OCI-LY7 (cell line): ENCODE data around the gene RBM26. TPM values are rescaled to one million over a fixed set of nuclear protein-coding genes. Genes with fewer than 3 reads are reported as not detected.

Experiments used
- BruUV-seq: library from RNA; stranded (reverse); fragments of 400-500 nt; replicated peaks from 2 replicates; lab custom pipeline; 2021; lab: Mats Ljungman, UMichigan
- CTCF ChIA-PET: fragments of 300-600 bp; sonication (Branson Sonifier 250); formaldehyde crosslinking; loops from one replicate; lab custom pipeline; 2022; ENCODE audit warnings: antibody characterized with exemption; ENCODE audit not compliant: unreplicated experiment; lab: Charles Lee
- POLR2A ChIA-PET: fragments of 300-600 bp; sonication (Branson Sonifier 250); formaldehyde crosslinking; loops from one replicate; lab custom pipeline; 2022; ENCODE audit warnings: antibody characterized with exemption; lab: Charles Lee
- DNase-seq: peaks from one replicate; pipeline ENCODE4 v3.0.0-alpha.2; 2015; ENCODE audit warnings: low spot score
- H2AFZ ChIP-seq: fragments of 200-600 bp; sonication (generic), shearing (Covaris generic); 2 replicates; pipeline ENCODE4 v1.6.1; 2014; ENCODE audit warnings: mild to moderate bottlenecking, antibody characterized with exemption, low read length, moderate library complexity
- H3K27ac ChIP-seq: fragments of 200-600 bp; sonication (generic); 2 replicates; pipeline ENCODE4 v1.5.1; 2014; ENCODE audit warnings: mixed run types, low read depth, mild to moderate bottlenecking, moderate library complexity, low read length, inconsistent platforms; ENCODE audit not compliant: poor library complexity, severe bottlenecking
- H3K36me3 ChIP-seq: fragments of 200-600 bp; sonication (generic); 2 replicates; pipeline ENCODE4 v1.6.1; 2014; ENCODE audit warnings: mild to moderate bottlenecking, antibody characterized with exemption, low read length, moderate library complexity, mixed read lengths; ENCODE audit not compliant: insufficient read depth
- H3K4me1 ChIP-seq: fragments of 200-600 bp; sonication (generic); 2 replicates; pipeline ENCODE4 v1.5.1; 2014; ENCODE audit warnings: mild to moderate bottlenecking, low read length; ENCODE audit not compliant: insufficient read depth, poor library complexity, severe bottlenecking
- H3K4me2 ChIP-seq: fragments of 200-600 bp; sonication (generic); 2 replicates; pipeline ENCODE4 v1.6.1; 2014; ENCODE audit warnings: mild to moderate bottlenecking, low read length
- H3K4me3 ChIP-seq: fragments of 200-600 bp; sonication (generic); 2 replicates; pipeline ENCODE4 v1.5.1; 2014; ENCODE audit warnings: mild to moderate bottlenecking, low read depth, low read length; ENCODE audit not compliant: poor library complexity, severe bottlenecking
- H3K79me2 ChIP-seq: fragments of 200-600 bp; sonication (generic); 2 replicates; pipeline ENCODE4 v1.6.1; 2016; ENCODE audit warnings: low read depth, mild to moderate bottlenecking, low read length, moderate library complexity, mixed read lengths; ENCODE audit not compliant: insufficient read depth
- H3K9me2 ChIP-seq: fragments of 200-600 bp; sonication (generic); 2 replicates; pipeline ENCODE4 v1.6.1; 2016; ENCODE audit warnings: mild to moderate bottlenecking, low read length, mixed read lengths; ENCODE audit not compliant: insufficient read depth
- H3K9me3 ChIP-seq: fragments of 200-600 bp; sonication (generic); 2 replicates; pipeline ENCODE4 v1.6.1; 2014; ENCODE audit warnings: mild to moderate bottlenecking, mixed run types, low read length, mixed read lengths
- H4K20me1 ChIP-seq: fragments of 200-600 bp; sonication (generic); 2 replicates; pipeline ENCODE4 v1.6.1; 2014; ENCODE audit warnings: mild to moderate bottlenecking, antibody characterized with exemption, low read length, moderate library complexity, mixed read lengths; ENCODE audit not compliant: insufficient read depth
- CTCF ChIP-seq: fragments of 200-600 bp; sonication (generic); conservative IDR thresholded peaks from 2 replicates; pipeline ENCODE4 v1.5.1; 2014; ENCODE audit warnings: mild to moderate bottlenecking, antibody characterized with exemption, low read length, moderate library complexity, mixed read lengths
- EZH2phosphoT487 ChIP-seq: fragments of 200-600 bp; sonication (generic); IDR thresholded peaks from 2 replicates; pipeline ENCODE4 v1.6.1; 2018; ENCODE audit warnings: low read depth, borderline replicate concordance, mild to moderate bottlenecking, mixed run types, antibody characterized with exemption, low read length, moderate library complexity, mixed read lengths
- intact Hi-C: fragments of 100-400 bp; cut with micrococcal nuclease; formaldehyde crosslinking; loops from one replicate; pipeline ENCODE4 v1.10.0; 2022; ENCODE audit not compliant: unreplicated experiment
- total RNA-seq, 2 experiments: library from RNA; depleted of rRNA in 1 of 2; stranded (reverse); fragments of >200 nt in 1 of 2; shearing (Covaris generic) in 1 of 2; gene quantifications; 2 replicates each; pipeline ENCODE4 v1.2.3, GENCODE V29; 2014 to 2022

RBM26 gene
- total RNA-seq, 2 experiments from 2014 or later = 44.1 to 85.2 TPM

GRCh38 chr13:79379274-79379673 lies 26.8 kb downstream of the RBM26 start:
- Histone ChIP-seq H2AFZ (no peak overlapping the region), H3K4me2 (no peak overlapping the region), H3K4me1 (peaks cover 22% of the 10 kb centered on the region), H3K9me2 (no peaks in the 10 kb centered on the region), H3K36me3 (peaks cover 72% of the 10 kb centered on the region), H3K27ac (no peak overlapping the region), H3K79me2 (peaks cover 74% of the 10 kb centered on the region), H3K4me3 (no peak overlapping the region), H4K20me1 (peaks cover 36% of the 10 kb centered on the region), H3K9me3 (no peaks in the 10 kb centered on the region)
- POLR2A ChIA-PET = interaction anchor here (0.6 to 1.6 kb wide), 11 partner anchors 8 to 763 kb away, joined by 3 to 7 read pairs (median 4); no protein-coding TSS in a partner anchor
- DNase-seq = no peak
- no peak for TF ChIP-seq CTCF
- no peak for TF ChIP-seq EZH2phosphoT487
- intact Hi-C loops = loop anchor here (5.0 kb wide), 1 partner anchor 37 kb away; no protein-coding TSS in a partner anchor
- no TSS peak for BruUV-seq
- CTCF ChIA-PET = no interaction called here

- Histone ChIP-seq H4K20me1 (peaks cover 20% of the 10 kb centered on the region), H3K4me2 (no peak overlapping the region), H3K4me3 (no peak overlapping the region), H3K79me2 (peaks cover 49% of the 10 kb centered on the region), H3K36me3 (peaks cover 70% of the 10 kb centered on the region), H3K27ac (no peak overlapping the region), H3K9me3 (no peaks in the 10 kb centered on the region), H2AFZ (no peak overlapping the region), H3K4me1 (no peaks in the 10 kb centered on the region), H3K9me2 (no peaks in the 10 kb centered on the region)
- intact Hi-C loops = loop anchor here (5.0 kb wide), 1 partner anchor 35 kb away; no protein-coding TSS in a partner anchor
- ChIA-PET POLR2A (no interaction called here), CTCF (no interaction called here)
- TF ChIP-seq CTCF (no peak), EZH2phosphoT487 (no peak)
- no TSS peak for BruUV-seq
- no peak for DNase-seq
These were observed 29.2 kb downstream of the RBM26 start for GRCh38 chr13:79376843-79377242.

- H2AFZ ChIP-seq = no peak overlapping the region
- TF ChIP-seq CTCF (no peak), EZH2phosphoT487 (no peak)
- no peak overlapping the region for H3K4me3 ChIP-seq
- H3K79me2 ChIP-seq = peaks cover 27% of the 10 kb centered on the region
- ChIA-PET POLR2A (interaction anchor here (1.4 kb wide), 1 partner anchor 10 kb away, joined by 3 read pairs; no protein-coding TSS in a partner anchor), CTCF (no interaction called here)
- H4K20me1 ChIP-seq = peaks cover 11% of the 10 kb centered on the region; the same call in 1 of the 2 replicates
- no TSS peak for BruUV-seq
- no peaks in the 10 kb centered on the region for H3K9me2 ChIP-seq
- DNase-seq = no peak
- peaks cover 79% of the 10 kb centered on the region for H3K36me3 ChIP-seq
- no peaks in the 10 kb centered on the region for H3K4me1 ChIP-seq
- no peak overlapping the region for H3K4me2 ChIP-seq
- intact Hi-C loops = no loop called here
- no peaks in the 10 kb centered on the region for H3K9me3 ChIP-seq
- no peak overlapping the region for H3K27ac ChIP-seq
These were observed 31.5 kb downstream of the RBM26 start for GRCh38 chr13:79374578-79374977.
